GM18858 (cell line): Measurements from ENCODE around the gene ART3.

ENCODE experiments used
- ATAC-seq: cut with Tn5 transposase; IDR thresholded peaks from one replicate; pipeline ENCODE4 v1.9.1; 2021; ENCODE audit not compliant: unreplicated experiment

ART3 gene

DNA sequence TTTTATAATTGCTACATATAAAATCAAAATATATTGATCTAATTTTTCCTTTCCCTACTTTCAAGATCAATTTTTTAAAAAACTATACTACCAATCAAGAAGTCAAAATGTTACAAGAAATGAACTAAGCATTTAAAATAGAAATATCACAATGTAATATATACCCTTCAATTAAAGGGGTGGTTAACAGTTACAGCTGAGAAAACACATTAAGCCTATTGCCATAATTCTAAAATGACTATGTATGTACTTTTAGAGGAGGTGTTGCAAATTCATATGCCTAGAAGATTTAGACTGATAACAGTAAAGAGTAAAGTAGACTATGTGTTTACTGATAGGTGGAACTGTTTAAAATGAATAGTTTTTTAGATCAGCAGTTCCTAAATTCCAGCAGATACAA, 70.0 kb downstream of the ART3 start:
- no peak for ATAC-seq

DNA sequence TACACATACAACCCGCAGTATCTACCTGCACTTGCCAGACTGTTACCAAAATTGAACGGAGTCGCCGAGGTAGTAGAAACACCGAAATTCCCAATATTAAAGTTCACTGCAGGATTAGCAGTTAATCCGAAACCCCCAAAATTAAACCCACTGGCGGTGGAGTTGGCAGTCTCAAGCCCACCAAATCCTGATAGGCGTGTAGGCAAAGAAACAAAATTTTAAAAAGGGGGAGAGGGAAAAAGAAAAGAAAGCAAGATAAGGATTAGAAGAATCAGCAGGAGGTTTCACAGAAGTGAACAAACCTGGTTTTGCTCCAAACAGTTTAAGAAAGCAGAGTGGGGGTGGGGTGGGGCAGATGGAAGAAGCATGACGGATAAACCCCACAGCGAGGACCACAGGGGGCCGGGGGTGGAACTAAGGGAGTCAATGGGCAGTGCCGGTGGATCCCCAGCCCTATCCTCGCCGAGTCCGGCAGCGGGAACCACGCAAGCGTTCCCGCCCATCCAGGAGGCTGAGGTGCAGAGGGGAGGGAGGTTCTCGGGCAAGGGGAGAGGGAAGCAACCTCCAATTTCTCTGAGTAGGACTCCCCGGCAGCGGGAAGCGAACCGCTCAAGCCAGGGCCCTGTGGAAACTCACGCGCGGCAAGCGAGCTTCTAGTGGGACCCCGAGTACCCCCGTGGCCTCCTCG, 73.1 kb downstream of the ART3 start:
- peak; percentile 19 for ATAC-seq

- ATAC-seq, result peak; percentile 97
Measured at GRCh38 chr4:76148142-76148865, 73.8 kb downstream of the ART3 start, which contains the start of gene NUP54. Gene NUP54, minus strand, starts transcription at chr4:76148397. Its CDS starts 23 bp downstream, at chr4:76148374.

GRCh38 chr4:76153356-76153755, 78.8 kb downstream of the ART3 start:
- ATAC-seq, result no peak

DNA sequence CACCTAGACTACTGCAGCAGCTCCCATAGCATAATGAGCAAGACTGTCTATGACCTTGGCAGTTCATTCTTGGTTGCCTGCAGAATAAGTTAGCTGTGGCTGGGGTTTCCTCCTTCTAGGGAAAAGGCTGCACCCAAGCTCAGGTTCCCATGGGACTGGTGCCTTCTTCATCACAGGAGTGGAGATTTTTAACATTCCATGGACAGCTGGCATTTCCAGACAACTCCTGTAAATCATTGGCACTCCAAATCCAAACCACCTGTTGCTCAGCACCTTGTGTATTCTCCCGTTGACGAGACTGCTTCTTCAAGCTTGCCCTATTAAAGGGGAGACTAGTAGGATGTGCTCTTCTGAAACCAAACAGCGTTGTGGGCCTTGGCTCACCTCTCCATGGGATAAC, 81.5 kb downstream of the ART3 start:
- no peak for ATAC-seq

- ATAC-seq, result no peak
Measured at GRCh38 chr4:76156635-76157034, 82.1 kb downstream of the ART3 start.

DNA sequence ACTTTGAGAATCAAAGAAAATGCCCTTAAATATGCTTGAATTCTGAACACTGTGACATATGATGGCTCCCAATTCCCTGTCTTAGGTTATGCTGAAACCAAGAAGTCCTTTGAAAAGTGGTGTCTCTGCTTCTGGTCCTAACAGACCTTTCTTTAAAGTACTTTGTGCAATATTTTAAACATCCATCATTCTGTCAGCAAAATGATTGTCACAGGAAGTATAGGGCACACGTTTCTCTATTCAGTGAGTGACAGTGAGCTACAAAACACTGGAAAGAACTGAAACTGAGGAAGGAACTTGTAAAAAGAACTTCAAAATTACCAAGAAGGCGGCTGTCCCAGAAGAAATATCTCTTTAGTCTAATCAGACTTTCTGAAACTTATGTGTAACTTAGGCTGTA, 85.8 kb downstream of the ART3 start:
- ATAC-seq, result no peak
